Astrocyte (in vitro differentiated cells and primary cell): ENCODE results near the gene EGFR. TPM values are rescaled to one million over a fixed set of nuclear protein-coding genes. Genes with fewer than 3 reads are reported as not detected.

Source experiments
- DNase-seq: peaks from one replicate; pipeline ENCODE4 v3.0.0-alpha.2; 2010; ENCODE audit warnings: low read depth
- FAIRE-seq: peaks from 2 replicates; lab custom pipeline; 2011; peaks lifted over from hg19 to GRCh38; lab: Jason Lieb, UNC
- H2AFZ ChIP-seq: 2 replicates; pipeline ENCODE4 v1.6.0; 2012; ENCODE audit warnings: low read depth, low read length, inconsistent platforms
- H3K27ac ChIP-seq: 2 replicates; pipeline ENCODE4 v1.5.1; 2011; ENCODE audit warnings: low read depth, low read length, inconsistent platforms
- H3K27me3 ChIP-seq: 2 replicates; pipeline ENCODE4 v1.6.0; 2011; ENCODE audit warnings: low read length, inconsistent platforms; ENCODE audit not compliant: insufficient read depth
- H3K36me3 ChIP-seq: 2 replicates; pipeline ENCODE4 v1.5.1; 2011; ENCODE audit warnings: low read length, inconsistent platforms; ENCODE audit not compliant: insufficient read depth
- H3K4me1 ChIP-seq: 2 replicates; pipeline ENCODE4 v1.5.1; 2011; ENCODE audit warnings: low read length, inconsistent platforms; ENCODE audit not compliant: insufficient read depth
- H3K4me2 ChIP-seq: 2 replicates; pipeline ENCODE4 v1.6.0; 2012; ENCODE audit warnings: low read length, inconsistent platforms
- H3K4me3 ChIP-seq: 2 replicates; pipeline ENCODE4 v1.5.1; 2011; ENCODE audit warnings: low read depth, mild to moderate bottlenecking, low read length, inconsistent platforms; ENCODE audit not compliant: insufficient read depth
- H3K79me2 ChIP-seq: 2 replicates; pipeline ENCODE4 v1.6.0; 2012; ENCODE audit warnings: mild to moderate bottlenecking, low read length, inconsistent platforms; ENCODE audit not compliant: insufficient read depth
- H3K9ac ChIP-seq: 2 replicates; pipeline ENCODE4 v1.6.0; 2012; ENCODE audit warnings: mild to moderate bottlenecking, low read length, inconsistent platforms
- H3K9me3 ChIP-seq: 2 replicates; pipeline ENCODE4 v1.5.1; 2012; ENCODE audit warnings: low read depth, mild to moderate bottlenecking, low read length, inconsistent platforms; ENCODE audit not compliant: insufficient read depth
- H4K20me1 ChIP-seq: 2 replicates; pipeline ENCODE4 v1.6.0; 2012; ENCODE audit warnings: low read length, inconsistent platforms; ENCODE audit not compliant: insufficient read depth
- H3K27ac Mint-ChIP-seq: one replicate; pipeline ENCODE4 v1.8.0; 2021; ENCODE audit warnings: mild to moderate bottlenecking, mixed read lengths; ENCODE audit not compliant: unreplicated experiment
- H3K27me3 Mint-ChIP-seq: one replicate; pipeline ENCODE4 v1.8.0; 2021; ENCODE audit warnings: low read depth, mixed read lengths; ENCODE audit not compliant: unreplicated experiment
- H3K36me3 Mint-ChIP-seq: one replicate; pipeline ENCODE4 v1.8.0; 2021; ENCODE audit warnings: low read depth, mixed read lengths; ENCODE audit not compliant: unreplicated experiment
- H3K4me1 Mint-ChIP-seq: one replicate; pipeline ENCODE4 v1.8.0; 2021; ENCODE audit warnings: low read depth, mixed read lengths; ENCODE audit not compliant: unreplicated experiment
- H3K4me3 Mint-ChIP-seq: one replicate; pipeline ENCODE4 v1.8.0; 2021; ENCODE audit warnings: mild to moderate bottlenecking, moderate library complexity, mixed read lengths; ENCODE audit not compliant: unreplicated experiment
- H3K9me3 Mint-ChIP-seq: one replicate; pipeline ENCODE4 v1.8.0; 2021; ENCODE audit warnings: mild to moderate bottlenecking, mixed read lengths; ENCODE audit not compliant: unreplicated experiment
- CTCF ChIP-seq: IDR thresholded peaks from 2 replicates; pipeline ENCODE4 v1.5.1; 2011; ENCODE audit warnings: low read depth, mild to moderate bottlenecking, inconsistent platforms, low read length, moderate library complexity; ENCODE audit not compliant: insufficient read depth
- EZH2 ChIP-seq: IDR thresholded peaks from 2 replicates; pipeline ENCODE4 v1.6.1; 2012; ENCODE audit warnings: mild to moderate bottlenecking, low read length, inconsistent platforms; ENCODE audit not compliant: insufficient read depth
- total RNA-seq: library from RNA; stranded (reverse); gene quantifications from 2 replicates; pipeline ENCODE4 v1.2.1, GENCODE V29; 2021

The EGFR gene
- total RNA-seq, 1 donor from 2014 or later: 27.3 TPM

DNA sequence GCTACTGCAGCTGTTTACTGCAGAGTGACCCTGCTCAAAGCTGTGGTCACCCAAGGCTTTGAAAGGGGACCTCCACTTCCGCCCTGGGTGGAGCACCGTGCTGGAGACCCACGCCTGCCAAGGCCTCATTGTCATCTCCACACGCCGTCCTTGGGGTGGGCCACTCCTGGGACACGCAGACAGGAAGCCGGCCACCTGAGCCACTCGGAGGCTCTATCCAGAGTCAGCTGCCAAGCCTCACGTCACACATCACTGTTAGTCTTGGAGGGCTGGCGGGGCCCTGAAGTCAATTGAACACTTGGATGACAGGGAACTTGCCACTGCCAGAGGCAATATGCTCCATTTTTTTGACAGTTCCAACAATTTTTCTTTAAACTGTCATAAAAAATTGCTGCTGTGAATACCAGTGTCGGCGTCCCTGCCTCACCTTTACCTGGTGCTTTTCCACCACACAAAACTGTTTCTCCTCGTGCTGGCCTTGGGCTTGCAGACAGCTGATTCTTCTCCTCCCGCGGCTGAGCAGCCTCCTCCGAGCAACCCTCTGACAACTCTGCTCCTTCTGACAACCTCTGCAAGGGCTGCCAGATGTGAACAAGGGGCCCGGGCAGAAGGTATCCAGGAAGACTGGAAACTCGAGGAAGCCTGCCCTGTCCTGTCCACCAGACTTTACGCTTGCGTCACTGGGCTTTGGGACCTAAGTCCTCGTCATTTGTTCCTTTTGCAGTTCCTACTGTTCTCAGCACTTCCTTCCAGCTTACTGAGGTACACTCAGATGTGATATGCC lies 81.9 kb downstream of the EGFR start:
- Histone ChIP-seq H3K27ac (no peak overlapping the region), H2AFZ (no peak overlapping the region), H3K4me3 (no peak overlapping the region), H3K4me1 (peaks cover 19% of the 10 kb centered on the region), H4K20me1 (peaks cover 64% of the 10 kb centered on the region), H3K27me3 (no peaks in the 10 kb centered on the region), H3K9ac (no peak overlapping the region), H3K79me2 (peaks cover 82% of the 10 kb centered on the region), H3K36me3 (no peaks in the 10 kb centered on the region), H3K4me2 (no peak overlapping the region), H3K9me3 (no peaks in the 10 kb centered on the region)
- DNase-seq: no peak
- Mint-ChIP-seq H3K36me3 (no peaks in the 10 kb centered on the region), H3K9me3 (no peaks in the 10 kb centered on the region), H3K27ac (no peak overlapping the region), H3K4me3 (no peak overlapping the region), H3K27me3 (peaks cover 3% of the 10 kb centered on the region), H3K4me1 (peaks cover 25% of the 10 kb centered on the region)
- TF ChIP-seq CTCF: no peak
- no peak for TF ChIP-seq EZH2
- no peak for FAIRE-seq

DNA sequence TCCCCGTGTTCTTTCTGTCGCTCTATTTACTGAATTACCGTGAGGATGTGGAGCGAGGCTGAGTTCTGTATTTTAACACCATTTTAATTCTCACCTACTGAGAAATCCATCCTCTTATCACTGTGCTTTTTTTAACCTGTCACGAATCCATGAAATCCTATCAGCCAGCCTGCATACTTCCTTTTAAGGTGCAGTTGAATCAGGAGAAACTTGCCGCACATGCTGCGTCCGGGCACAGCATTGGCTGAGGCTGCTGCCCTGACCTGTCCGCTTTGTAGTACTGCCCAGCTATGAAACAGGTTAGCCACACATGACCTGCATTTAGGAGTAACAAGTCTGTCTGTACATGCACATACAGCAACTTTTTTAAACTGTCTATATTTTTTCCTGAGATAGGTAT lies 82.5 kb downstream of the EGFR start:
- H4K20me1 ChIP-seq: peaks cover 65% of the 10 kb centered on the region
- Mint-ChIP-seq H3K4me1 (peaks cover 31% of the 10 kb centered on the region), H3K27me3 (peaks cover 3% of the 10 kb centered on the region), H3K9me3 (no peaks in the 10 kb centered on the region), H3K27ac (no peak overlapping the region), H3K36me3 (no peaks in the 10 kb centered on the region), H3K4me3 (no peak overlapping the region)
- no peak for FAIRE-seq
- no peak overlapping the region for H3K9ac ChIP-seq
- no peak overlapping the region for H2AFZ ChIP-seq
- no peak overlapping the region for H3K4me3 ChIP-seq
- TF ChIP-seq CTCF (no peak), EZH2 (no peak)
- DNase-seq: no peak
- H3K36me3 ChIP-seq: no peaks in the 10 kb centered on the region
- peaks cover 25% of the 10 kb centered on the region for H3K4me1 ChIP-seq
- no peak overlapping the region for H3K27ac ChIP-seq
- no peak overlapping the region for H3K4me2 ChIP-seq
- peaks cover 82% of the 10 kb centered on the region for H3K79me2 ChIP-seq
- no peaks in the 10 kb centered on the region for H3K9me3 ChIP-seq
- H3K27me3 ChIP-seq: no peaks in the 10 kb centered on the region

DNA sequence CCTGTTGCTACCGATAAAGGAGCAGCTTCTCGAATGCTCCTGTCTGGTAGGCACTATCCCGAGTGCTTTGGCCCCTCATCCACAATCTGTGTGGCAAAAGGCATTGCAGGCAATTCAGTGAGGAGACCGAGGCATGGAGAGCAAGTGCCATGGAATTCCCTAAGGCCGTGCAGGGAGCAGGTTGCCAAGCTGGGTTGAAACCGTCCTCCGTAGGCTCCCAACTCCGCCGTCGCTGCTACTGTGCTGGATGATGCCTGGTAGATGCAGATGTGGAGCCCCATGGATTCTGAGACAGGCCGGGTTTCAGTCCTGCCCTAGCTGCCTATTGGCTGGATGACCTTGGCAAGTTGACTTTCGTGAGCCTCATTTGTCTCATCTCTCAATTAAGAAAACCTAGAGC lies 85.3 kb downstream of the EGFR start:
- H3K4me1 ChIP-seq: peaks cover 43% of the 10 kb centered on the region
- H3K9me3 ChIP-seq: no peaks in the 10 kb centered on the region
- no peaks in the 10 kb centered on the region for H3K36me3 Mint-ChIP-seq
- peak overlapping the region; percentile 55 for H3K27ac ChIP-seq
- no peak overlapping the region for H2AFZ ChIP-seq
- H3K9ac ChIP-seq: peak overlapping the region; percentile 34
- H3K36me3 ChIP-seq: no peaks in the 10 kb centered on the region
- H3K4me3 Mint-ChIP-seq: no peak overlapping the region
- H3K4me1 Mint-ChIP-seq: peaks cover 50% of the 10 kb centered on the region
- FAIRE-seq (no peak), DNase-seq (no peak)
- TF ChIP-seq CTCF (no peak), EZH2 (no peak)
- H3K4me2 ChIP-seq: peak overlapping the region; percentile 66
- peaks cover 80% of the 10 kb centered on the region for H3K79me2 ChIP-seq
- H3K27me3 ChIP-seq: no peaks in the 10 kb centered on the region
- peaks cover 3% of the 10 kb centered on the region for H3K27me3 Mint-ChIP-seq
- H3K9me3 Mint-ChIP-seq: no peaks in the 10 kb centered on the region
- H3K27ac Mint-ChIP-seq: no peak overlapping the region
- H3K4me3 ChIP-seq: no peak overlapping the region
- H4K20me1 ChIP-seq: peaks cover 51% of the 10 kb centered on the region
